Skeletal muscle cell (primary cell): ENCODE data around the gene IFITM2.
A peak's percentile ranks its signal among the peaks of the same experiment; 100 is the strongest.
"Not testable (repeated sequence)": the region's sequence is repeated elsewhere in the genome, so short reads cannot be mapped to it uniquely, and the experiment has no call there.

Experiments used
- DNase-seq: peaks from one replicate; pipeline ENCODE4 v3.0.0-alpha.2; 2010; ENCODE audit warnings: low read depth
- H3K4me3 ChIP-seq: 2 replicates; pipeline ENCODE4 v1.5.1; 2011; ENCODE audit warnings: low read depth, mild to moderate bottlenecking, control low read depth, low read length, moderate library complexity

Gene IFITM2

DNA sequence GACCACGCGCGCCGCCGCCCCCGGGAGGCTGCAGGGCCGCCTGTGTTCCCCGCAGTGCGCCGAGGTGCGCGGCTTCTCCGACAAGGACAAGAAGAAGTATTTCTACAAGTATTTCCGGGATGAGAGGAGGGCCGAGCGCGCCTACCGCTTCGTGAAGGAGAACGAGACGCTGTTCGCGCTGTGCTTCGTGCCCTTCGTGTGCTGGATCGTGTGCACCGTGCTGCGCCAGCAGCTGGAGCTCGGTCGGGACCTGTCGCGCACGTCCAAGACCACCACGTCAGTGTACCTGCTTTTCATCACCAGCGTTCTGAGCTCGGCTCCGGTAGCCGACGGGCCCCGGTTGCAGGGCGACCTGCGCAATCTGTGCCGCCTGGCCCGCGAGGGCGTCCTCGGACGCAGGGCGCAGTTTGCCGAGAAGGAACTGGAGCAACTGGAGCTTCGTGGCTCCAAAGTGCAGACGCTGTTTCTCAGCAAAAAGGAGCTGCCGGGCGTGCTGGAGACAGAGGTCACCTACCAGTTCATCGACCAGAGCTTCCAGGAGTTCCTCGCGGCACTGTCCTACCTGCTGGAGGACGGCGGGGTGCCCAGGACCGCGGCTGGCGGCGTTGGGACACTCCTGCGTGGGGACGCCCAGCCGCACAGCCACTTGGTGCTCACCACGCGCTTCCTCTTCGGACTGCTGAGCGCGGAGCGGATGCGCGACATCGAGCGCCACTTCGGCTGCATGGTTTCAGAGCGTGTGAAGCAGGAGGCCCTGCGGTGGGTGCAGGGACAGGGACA is 26.7 kb upstream of the IFITM2 start:
- no peak for DNase-seq
- no peak overlapping the region for H3K4me3 ChIP-seq

DNA sequence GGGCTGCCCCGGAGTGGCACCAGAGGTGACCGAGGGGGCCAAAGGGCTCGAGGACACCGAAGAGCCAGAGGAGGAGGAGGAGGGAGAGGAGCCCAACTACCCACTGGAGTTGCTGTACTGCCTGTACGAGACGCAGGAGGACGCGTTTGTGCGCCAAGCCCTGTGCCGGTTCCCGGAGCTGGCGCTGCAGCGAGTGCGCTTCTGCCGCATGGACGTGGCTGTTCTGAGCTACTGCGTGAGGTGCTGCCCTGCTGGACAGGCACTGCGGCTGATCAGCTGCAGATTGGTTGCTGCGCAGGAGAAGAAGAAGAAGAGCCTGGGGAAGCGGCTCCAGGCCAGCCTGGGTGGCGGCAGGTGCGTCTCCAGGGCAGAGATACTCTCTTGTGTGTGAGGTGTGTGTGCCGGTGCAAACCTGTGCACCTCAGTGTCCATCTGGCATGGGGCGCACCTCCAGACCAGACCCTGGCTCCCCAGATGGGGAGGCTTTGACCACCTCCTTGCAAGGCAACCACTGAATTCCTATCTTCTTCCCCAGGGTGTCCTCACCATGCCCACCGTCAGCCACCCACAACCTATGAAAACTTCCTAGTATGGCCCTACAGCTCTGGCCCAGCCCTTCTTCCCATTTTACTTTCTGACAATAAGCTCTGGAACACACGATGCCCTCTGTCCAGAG is 26.0 kb upstream of the IFITM2 start:
- DNase-seq = no peak
- no peak overlapping the region for H3K4me3 ChIP-seq

DNA sequence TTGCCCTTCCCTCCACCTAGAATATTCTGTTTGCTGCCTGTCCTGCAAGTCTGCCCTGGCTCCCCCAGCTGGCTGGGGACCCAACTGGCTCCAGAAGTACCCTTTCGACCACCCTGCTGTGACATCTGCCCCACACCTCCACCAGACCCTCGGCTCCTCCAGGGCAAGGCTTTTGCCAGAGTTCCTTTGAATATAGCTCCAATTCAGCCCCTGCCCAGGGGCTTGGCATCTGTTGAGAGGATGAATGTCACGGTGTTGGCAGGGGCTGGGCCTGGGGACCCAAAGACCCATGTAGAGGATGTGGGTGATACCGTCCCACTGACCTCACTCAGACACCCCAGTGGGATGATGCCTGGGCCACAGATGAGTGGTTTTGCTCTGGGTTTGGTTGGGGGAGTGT is 25.4 kb upstream of the IFITM2 start:
- H3K4me3 ChIP-seq = no peak overlapping the region
- no peak for DNase-seq

- DNase-seq = no peak
- no peak overlapping the region for H3K4me3 ChIP-seq
These were observed 24.8 kb upstream of the IFITM2 start for GRCh38 chr11:282630-283360.

- H3K4me3 ChIP-seq = no peak overlapping the region
- DNase-seq = no peak
These were observed 24.1 kb upstream of the IFITM2 start for GRCh38 chr11:283405-284104.

DNA sequence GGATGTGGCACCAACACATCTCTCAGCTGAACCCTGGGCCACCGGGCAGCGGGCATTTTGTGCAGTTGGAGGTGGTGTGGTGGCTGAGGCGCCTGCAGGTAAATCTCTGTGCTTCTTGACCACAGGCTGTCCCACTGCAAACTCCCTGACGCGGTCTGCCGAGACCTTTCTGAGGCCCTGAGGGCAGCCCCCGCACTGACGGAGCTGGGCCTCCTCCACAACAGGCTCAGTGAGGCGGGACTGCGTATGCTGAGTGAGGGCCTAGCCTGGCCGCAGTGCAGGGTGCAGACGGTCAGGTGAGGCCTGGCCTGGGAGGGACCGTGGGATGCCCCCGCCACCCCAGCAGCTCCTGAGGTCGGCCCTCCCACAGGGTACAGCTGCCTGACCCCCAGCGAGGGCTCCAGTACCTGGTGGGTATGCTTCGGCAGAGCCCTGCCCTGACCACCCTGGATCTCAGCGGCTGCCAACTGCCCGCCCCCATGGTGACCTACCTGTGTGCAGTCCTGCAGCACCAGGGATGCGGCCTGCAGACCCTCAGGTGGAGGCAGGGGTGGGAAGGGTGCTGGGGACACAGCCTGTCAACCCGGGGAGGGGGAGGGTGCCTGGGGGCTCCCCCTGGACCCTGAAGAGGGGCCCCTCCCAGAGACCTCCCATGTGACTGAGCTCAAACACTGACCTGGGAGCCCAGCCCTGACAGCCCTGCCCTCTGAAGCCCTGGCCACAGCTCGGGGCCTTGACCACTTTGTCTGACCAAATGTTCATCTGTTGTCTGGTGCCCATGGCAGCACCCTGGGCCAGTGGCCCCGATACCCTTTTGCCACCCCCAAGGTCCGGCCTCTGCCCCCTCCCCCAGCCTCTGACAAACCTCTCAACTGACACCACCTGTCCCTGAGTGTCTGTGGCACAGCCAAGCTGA is 23.3 kb upstream of the IFITM2 start:
- DNase-seq = no peak
- no peak overlapping the region for H3K4me3 ChIP-seq

DNA sequence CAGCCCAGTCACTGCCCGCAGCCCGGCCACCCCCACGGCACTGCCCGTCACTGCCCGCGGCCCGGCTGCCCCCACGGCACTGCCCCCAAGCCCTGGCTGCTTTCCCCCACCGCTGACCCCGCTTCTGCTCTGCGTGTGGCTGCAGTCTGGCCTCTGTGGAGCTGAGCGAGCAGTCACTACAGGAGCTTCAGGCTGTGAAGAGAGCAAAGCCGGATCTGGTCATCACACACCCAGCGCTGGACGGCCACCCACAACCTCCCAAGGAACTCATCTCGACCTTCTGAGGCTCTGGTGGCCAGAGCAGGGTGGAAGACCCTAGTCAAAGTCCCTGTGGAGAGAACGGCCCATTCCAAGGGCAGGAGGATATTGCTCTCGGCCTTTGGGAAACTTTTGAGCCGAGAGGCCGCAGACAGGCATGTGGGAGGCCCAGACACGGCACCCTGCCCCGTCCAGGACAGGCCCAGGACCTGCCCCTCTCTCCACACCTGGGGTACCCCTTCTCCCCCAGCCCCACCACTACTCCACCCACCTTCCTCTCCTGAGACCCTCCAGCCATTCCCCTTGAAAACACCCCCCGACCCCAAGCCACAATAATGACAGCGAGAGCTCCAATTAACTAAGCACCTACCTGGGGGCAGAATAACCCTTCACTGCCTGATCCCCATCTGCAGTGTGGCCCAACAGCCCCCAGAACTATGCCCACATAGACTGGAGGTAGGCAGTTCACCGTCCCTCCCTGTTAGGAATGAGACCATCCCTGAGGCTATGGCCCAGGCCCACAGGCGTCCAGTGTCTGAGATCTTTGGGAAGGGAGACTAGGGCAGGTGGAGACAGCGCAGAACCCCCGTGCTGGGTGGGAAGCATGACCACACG is 22.4 kb upstream of the IFITM2 start:
- no peak for DNase-seq
- H3K4me3 ChIP-seq = no peak overlapping the region

GRCh38 chr11:285894-286220 is 21.8 kb upstream of the IFITM2 start:
- no peak for DNase-seq
- H3K4me3 ChIP-seq = no peak overlapping the region

GRCh38 chr11:286977-287820 is 20.4 kb upstream of the IFITM2 start:
- not testable (repeated sequence) for DNase-seq, H3K4me3 ChIP-seq

DNA sequence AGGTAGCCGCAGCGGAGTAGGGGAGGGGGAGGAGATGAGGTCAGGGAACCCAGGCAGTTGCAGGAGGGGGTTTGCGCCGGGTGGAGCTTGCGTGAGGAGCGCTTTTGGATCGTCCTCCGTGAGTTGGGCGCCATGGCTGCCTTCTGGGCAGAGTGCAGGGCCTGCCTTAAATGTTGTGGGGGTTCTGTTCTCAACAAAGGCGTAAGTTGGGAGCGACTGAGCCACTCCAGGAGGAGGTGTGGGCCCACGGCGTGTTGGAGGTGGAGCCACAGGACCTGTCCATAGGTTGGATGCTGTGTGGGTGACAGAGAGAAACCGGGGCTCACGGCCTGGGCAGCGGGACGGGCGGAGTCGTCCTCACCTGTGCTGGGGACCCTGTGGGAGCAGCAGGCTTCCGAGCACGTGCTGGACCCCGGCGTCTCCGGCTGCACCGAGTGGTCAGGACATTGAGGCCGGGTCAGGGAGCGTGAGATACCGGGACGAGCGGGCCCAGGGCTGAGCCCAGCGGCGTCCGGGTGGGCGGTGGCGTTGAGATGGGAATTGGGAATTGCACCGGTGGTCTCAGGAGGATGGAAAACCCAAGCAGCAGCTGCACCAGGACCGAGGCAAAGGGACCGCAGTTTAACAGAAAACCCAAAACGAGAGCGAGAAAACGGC is 19.7 kb upstream of the IFITM2 start:
- peak overlapping the region; percentile 48 for H3K4me3 ChIP-seq
- no peak for DNase-seq

DNA sequence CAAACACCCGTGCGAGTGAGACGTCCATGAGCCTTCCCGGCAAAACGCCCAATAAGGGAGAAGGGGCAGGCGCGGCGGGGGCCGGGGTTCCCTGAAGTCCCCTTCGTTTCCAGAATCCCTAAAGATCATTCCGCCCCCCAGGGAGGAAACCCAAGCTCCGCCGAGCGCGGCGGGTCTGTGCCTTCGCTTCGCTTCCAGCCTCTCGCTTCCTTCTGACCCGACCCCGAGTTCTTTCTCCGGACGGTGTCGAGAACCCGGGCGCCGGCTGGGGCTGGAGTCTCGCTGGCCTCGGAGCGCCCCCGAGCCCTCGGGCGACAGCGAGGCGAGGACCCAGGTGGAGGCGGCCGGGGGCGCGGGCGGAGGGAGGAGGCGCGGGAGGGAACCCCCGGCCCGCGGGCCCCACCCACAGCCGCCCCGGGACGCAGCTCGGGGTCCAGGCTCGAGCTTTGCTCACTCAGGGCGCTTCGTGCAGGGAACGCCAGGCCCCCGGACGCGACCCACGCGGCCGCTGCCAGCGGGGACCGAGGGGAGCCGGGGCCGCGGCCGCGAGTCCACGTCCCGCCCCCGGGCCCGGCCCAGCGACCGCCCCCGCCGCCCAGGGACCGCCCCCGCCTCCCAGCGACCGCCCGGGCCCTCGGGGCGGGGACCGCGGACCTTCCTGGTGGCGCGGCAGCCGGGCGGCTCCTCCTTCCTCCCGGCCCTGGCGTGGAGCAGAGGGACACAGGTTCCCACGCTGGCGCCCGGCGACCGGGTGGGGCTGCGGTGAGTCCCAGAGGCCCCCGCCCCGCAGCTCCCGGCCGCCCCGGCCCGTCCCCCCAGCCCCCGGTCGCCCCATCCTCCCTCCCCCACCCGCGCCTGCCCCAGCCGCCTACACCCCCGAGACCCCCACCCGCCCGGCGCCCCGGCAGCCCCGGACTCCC is 18.9 kb upstream of the IFITM2 start, which contains the start of gene PGGHG:
Gene PGGHG, plus strand, starts transcription at position 649 of the 920 bp plus-strand sequence. CDS start 691 bp downstream, outside the sequence.
- H3K4me3 ChIP-seq = peak within 1 kb of the TSS; percentile 48
- DNase-seq = no peak

DNA sequence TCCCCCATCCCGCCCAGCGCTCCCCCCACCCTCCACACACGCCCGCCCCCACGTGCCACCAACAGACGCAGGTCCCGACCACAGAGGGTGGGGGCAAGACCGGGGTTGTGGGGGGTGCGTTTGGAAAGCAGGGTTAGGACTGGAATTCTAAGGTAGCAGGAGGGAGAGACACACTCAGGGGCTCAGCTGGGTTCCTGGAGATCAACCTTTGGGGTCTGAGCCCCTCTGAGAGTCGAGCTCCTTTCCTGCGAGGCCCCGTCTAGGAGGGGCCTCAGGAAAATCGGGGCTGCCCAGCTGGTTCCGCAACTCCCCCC is 18.3 kb upstream of the IFITM2 start:
- DNase-seq = no peak
- peak overlapping the region; percentile 39 for H3K4me3 ChIP-seq

GRCh38 chr11:289712-290620 is 17.6 kb upstream of the IFITM2 start:
- DNase-seq = no peak
- peak overlapping the region; percentile 39 for H3K4me3 ChIP-seq

GRCh38 chr11:290621-291231 is 16.9 kb upstream of the IFITM2 start:
- DNase-seq = no peak

More at GRCh38 chr11:290621-291231, 16.9 kb upstream of the IFITM2 start:
- no peak overlapping the region for H3K4me3 ChIP-seq
